Loucy (cell line): ENCODE results near the gene HSD17B12.

ENCODE experiments used
- H2AFZ ChIP-seq: fragments of 200-600 bp; sonication (generic); 2 replicates; pipeline ENCODE4 v1.6.0; 2016; ENCODE audit warnings: antibody characterized with exemption, mild to moderate bottlenecking, low read length, moderate library complexity
- H3F3A ChIP-seq: fragments of 200-600 bp; 2 replicates; pipeline ENCODE4 v1.6.0; 2016; ENCODE audit warnings: antibody characterized with exemption, low read depth, mild to moderate bottlenecking
- H3K27me3 ChIP-seq: fragments of 200-600 bp; sonication (generic); 2 replicates; pipeline ENCODE4 v1.6.1; 2014; ENCODE audit warnings: low read length, mild to moderate bottlenecking; ENCODE audit not compliant: insufficient read depth, poor library complexity, severe bottlenecking
- H3K36me3 ChIP-seq: fragments of 200-600 bp; sonication (generic); 2 replicates; pipeline ENCODE4 v1.6.1; 2016; ENCODE audit warnings: low read length; ENCODE audit not compliant: insufficient read depth
- H3K4me1 ChIP-seq: fragments of 200-600 bp; sonication (generic); 2 replicates; pipeline ENCODE4 v1.5.1; 2014; ENCODE audit warnings: low read length, mild to moderate bottlenecking; ENCODE audit not compliant: insufficient read depth, poor library complexity, severe bottlenecking
- H3K4me2 ChIP-seq: fragments of 200-600 bp; sonication (generic); 2 replicates; pipeline ENCODE4 v1.6.0; 2014; ENCODE audit warnings: antibody characterized with exemption, low read length, low read depth, mild to moderate bottlenecking; ENCODE audit not compliant: poor library complexity, severe bottlenecking
- H3K4me3 ChIP-seq: fragments of 200-600 bp; sonication (generic); 2 replicates; pipeline ENCODE4 v1.5.1; 2014; ENCODE audit warnings: low read length, mild to moderate bottlenecking, mixed read lengths; ENCODE audit not compliant: poor library complexity, severe bottlenecking
- H3K79me2 ChIP-seq: fragments of 200-600 bp; sonication (generic); 2 replicates; pipeline ENCODE4 v1.6.1; 2014; ENCODE audit warnings: low read length; ENCODE audit not compliant: insufficient read depth
- H3K9ac ChIP-seq: fragments of 200-600 bp; sonication (generic); 2 replicates; pipeline ENCODE4 v1.6.0; 2014; ENCODE audit warnings: mild to moderate bottlenecking, low read depth, low read length, moderate library complexity; ENCODE audit not compliant: poor library complexity, severe bottlenecking
- H3K9me2 ChIP-seq: fragments of 200-600 bp; sonication (generic); replicated peaks from 2 replicates; pipeline ENCODE4 v1.6.1; 2016; ENCODE audit warnings: low read depth, low read length, mixed read lengths
- H3K9me3 ChIP-seq: fragments of 200-600 bp; sonication (generic); 2 replicates; pipeline ENCODE4 v1.6.1; 2014; ENCODE audit warnings: mild to moderate bottlenecking, antibody characterized with exemption, low read length, low read depth; ENCODE audit not compliant: insufficient read depth
- H4K20me1 ChIP-seq: fragments of 200-600 bp; sonication (generic); 2 replicates; pipeline ENCODE4 v1.6.0; 2014; ENCODE audit warnings: antibody characterized with exemption, low read length, mild to moderate bottlenecking; ENCODE audit not compliant: insufficient read depth, poor library complexity, severe bottlenecking
- EZH2phosphoT487 ChIP-seq: fragments of 200-600 bp; IDR thresholded peaks from 2 replicates; pipeline ENCODE4 v1.6.1; 2018; ENCODE audit warnings: antibody characterized with exemption, mild to moderate bottlenecking, moderate library complexity, borderline replicate concordance
- TF ChIP-seq, protein P1 (sequence below): fragments of 200-600 bp; sonication (generic); conservative IDR thresholded peaks from 2 replicates; pipeline ENCODE4 v1.5.1; 2014; ENCODE audit warnings: mild to moderate bottlenecking, antibody characterized with exemption, low read length

The HSD17B12 gene

DNA sequence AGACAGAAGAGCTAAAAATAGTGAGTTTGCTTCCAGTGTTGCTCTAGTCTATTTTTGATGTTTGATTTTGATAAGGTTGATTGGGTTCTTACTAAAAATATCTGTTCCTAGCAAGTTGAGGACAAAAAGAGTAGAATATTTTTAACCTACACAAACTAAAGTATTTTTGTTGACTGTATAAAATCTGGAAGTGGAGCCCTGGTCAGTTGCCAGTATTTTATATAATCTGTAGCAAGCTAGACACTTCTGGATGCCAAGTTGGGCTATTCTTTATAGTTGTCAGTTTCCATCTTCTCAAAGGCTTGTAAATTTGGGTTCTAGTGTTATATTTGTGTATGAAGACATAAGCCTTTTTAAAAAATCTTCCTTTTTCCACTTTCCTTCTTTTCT is 56.7 kb downstream of the HSD17B12 start:
- Histone ChIP-seq H3K36me3 (no peaks in the 10 kb centered on the region; the same call in 1 of the 2 replicates), H3K9me3 (no peaks in the 10 kb centered on the region), H3K9me2 (no peaks in the 10 kb centered on the region), H3K27me3 (no peaks in the 10 kb centered on the region), H3K79me2 (peaks cover 9% of the 10 kb centered on the region; the same call in 1 of the 2 replicates), H3K4me1 (peaks cover 55% of the 10 kb centered on the region), H2AFZ (no peak overlapping the region; the same call in 1 of the 2 replicates), H3K4me2 (peak overlapping the region; percentile 77), H4K20me1 (no peaks in the 10 kb centered on the region), H3K9ac (peak overlapping the region; percentile 80), H3F3A (0 out of 2 replicates have a peak, but pooled peaks cover 6% of the 10 kb centered on the region), H3K4me3 (peak overlapping the region; percentile 47)
- no peak for TF ChIP-seq EZH2phosphoT487
- TF ChIP-seq, protein P1, sequence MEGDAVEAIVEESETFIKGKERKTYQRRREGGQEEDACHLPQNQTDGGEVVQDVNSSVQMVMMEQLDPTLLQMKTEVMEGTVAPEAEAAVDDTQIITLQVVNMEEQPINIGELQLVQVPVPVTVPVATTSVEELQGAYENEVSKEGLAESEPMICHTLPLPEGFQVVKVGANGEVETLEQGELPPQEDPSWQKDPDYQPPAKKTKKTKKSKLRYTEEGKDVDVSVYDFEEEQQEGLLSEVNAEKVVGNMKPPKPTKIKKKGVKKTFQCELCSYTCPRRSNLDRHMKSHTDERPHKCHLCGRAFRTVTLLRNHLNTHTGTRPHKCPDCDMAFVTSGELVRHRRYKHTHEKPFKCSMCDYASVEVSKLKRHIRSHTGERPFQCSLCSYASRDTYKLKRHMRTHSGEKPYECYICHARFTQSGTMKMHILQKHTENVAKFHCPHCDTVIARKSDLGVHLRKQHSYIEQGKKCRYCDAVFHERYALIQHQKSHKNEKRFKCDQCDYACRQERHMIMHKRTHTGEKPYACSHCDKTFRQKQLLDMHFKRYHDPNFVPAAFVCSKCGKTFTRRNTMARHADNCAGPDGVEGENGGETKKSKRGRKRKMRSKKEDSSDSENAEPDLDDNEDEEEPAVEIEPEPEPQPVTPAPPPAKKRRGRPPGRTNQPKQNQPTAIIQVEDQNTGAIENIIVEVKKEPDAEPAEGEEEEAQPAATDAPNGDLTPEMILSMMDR = no peak

DNA sequence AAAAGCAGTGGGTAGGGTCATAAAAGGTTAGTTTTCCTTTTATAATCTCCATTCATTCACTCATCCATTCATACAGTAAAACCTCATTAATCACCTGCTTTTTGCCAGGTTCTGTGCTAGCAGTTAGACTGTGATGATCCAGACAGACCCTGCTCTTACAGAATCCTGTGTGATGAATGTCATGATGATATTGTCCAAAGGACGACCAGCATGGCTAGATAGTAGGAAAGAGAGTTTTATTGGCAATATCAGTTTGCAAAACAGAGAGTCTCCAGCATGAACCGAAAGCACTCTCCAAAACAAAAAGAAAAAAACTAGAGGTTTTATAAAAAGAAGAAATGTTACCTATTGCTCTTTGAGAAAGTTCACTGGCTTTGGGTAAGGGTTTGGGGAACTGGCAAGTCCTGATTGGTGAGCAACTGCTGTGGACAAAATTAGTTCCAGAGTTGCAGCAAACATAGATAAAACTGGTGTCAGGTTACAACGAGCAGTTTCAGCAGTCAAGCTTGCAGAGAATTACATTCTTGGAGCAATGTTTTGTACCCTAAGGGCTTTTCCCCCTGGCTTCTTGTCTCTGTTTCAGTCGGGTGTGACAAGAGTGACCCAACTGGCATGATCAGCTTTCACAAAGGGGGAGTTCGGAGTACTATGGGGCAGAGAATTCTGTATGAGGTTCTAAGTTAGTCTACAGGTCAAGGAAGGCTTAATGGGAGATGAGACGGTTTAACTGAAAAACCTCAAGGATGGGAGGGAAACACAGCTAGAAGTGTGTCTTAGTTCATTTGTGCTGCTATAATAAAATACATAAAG is 58.3 kb downstream of the HSD17B12 start:
- Histone ChIP-seq H2AFZ (no peak overlapping the region), H3K27me3 (no peaks in the 10 kb centered on the region), H3K9me2 (no peaks in the 10 kb centered on the region), H3K79me2 (peaks cover 9% of the 10 kb centered on the region; the same call in 1 of the 2 replicates), H3K4me1 (peaks cover 55% of the 10 kb centered on the region), H3K36me3 (no peaks in the 10 kb centered on the region; the same call in none of the 2 replicates), H3K9me3 (0 out of 2 replicates have a peak, but pooled peaks cover 3% of the 10 kb centered on the region), H3K4me3 (peak overlapping the region; percentile 52), H3K4me2 (peak overlapping the region; percentile 77), H3F3A (0 out of 2 replicates have a peak, but pooled peaks cover 6% of the 10 kb centered on the region), H4K20me1 (no peaks in the 10 kb centered on the region), H3K9ac (peak overlapping the region; percentile 80)
- no peak for TF ChIP-seq EZH2phosphoT487
- TF ChIP-seq, protein P1 = no peak

DNA sequence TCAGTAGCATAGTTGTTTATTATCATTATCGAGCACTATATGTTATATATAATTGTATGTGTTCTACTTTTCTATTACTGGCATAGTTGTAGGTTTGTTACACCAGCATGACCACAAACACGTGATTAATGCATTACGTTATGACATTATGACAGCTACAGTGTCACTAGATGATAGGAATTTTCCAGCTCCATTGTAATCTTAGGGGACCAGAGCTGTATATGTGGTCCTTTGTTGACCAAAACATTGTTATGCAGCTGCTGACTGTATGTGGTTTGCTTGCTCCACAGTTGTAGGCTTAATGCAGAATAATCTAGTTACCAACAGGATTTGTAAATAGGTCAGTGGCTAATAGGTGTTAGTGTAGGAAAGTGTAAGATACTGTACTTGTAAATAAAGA is 66.1 kb downstream of the HSD17B12 start:
- Histone ChIP-seq H3K4me1 (no peaks in the 10 kb centered on the region), H3K9me2 (no peaks in the 10 kb centered on the region), H3K27me3 (no peaks in the 10 kb centered on the region), H3K9ac (no peak overlapping the region), H3K9me3 (peaks cover 3% of the 10 kb centered on the region; the same call in 1 of the 2 replicates), H3K79me2 (no peaks in the 10 kb centered on the region), H2AFZ (no peak overlapping the region), H4K20me1 (no peaks in the 10 kb centered on the region), H3K4me2 (no peak overlapping the region), H3K36me3 (no peaks in the 10 kb centered on the region; the same call in none of the 2 replicates), H3K4me3 (no peak overlapping the region), H3F3A (no peaks in the 10 kb centered on the region)
- no peak for TF ChIP-seq EZH2phosphoT487
- TF ChIP-seq, protein P1 = no peak
